WTC11 (cell line): Measurements from ENCODE around the gene DTNA. TPM values are rescaled to one million over a fixed set of nuclear protein-coding genes. Genes with fewer than 3 reads are reported as not detected.
"Not testable (repeated sequence)": the region's sequence is repeated elsewhere in the genome, so short reads cannot be mapped to it uniquely, and the experiment has no call there.

ENCODE experiments used
- ATAC-seq: fragments of 200-7000 bp; cut with Tn5 transposase; 2 replicates; pipeline ENCODE4 v1.10.0; 2021; ENCODE audit warnings: mild to moderate bottlenecking, moderate library complexity
- CTCF ChIA-PET: fragments of 300-600 bp; sonication (Branson Sonifier 250); formaldehyde crosslinking; loops from one replicate; lab custom pipeline; 2021; ENCODE audit warnings: antibody characterized with exemption; lab: Charles Lee
- POLR2A ChIA-PET: fragments of 350-600 bp; sonication (Branson Sonifier 250); formaldehyde crosslinking; loops from one replicate; lab custom pipeline; 2021; ENCODE audit warnings: antibody characterized with exemption; lab: Charles Lee
- DNase-seq: peaks from one replicate; pipeline ENCODE4 v3.0.0; 2021; ENCODE audit warnings: low spot score
- H3K27ac Mint-ChIP-seq: 2 replicates; pipeline ENCODE4 v1.8.0; 2021; ENCODE audit warnings: mixed read lengths
- H3K27me3 Mint-ChIP-seq: 2 replicates; pipeline ENCODE4 v1.8.0; 2021; ENCODE audit warnings: low read depth, mild to moderate bottlenecking, moderate library complexity, mixed read lengths
- H3K36me3 Mint-ChIP-seq: 2 replicates; pipeline ENCODE4 v1.8.0; 2021; ENCODE audit warnings: mixed read lengths
- H3K4me1 Mint-ChIP-seq: 2 replicates; pipeline ENCODE4 v1.8.0; 2022; ENCODE audit warnings: mixed read lengths
- H3K4me3 Mint-ChIP-seq: 2 replicates; pipeline ENCODE4 v1.8.0; 2021; ENCODE audit warnings: mild to moderate bottlenecking, moderate library complexity, mixed read lengths
- H3K9me3 Mint-ChIP-seq: 2 replicates; pipeline ENCODE4 v1.8.0; 2021; ENCODE audit warnings: mixed read lengths
- ATF2 ChIP-seq: sonication (generic); formaldehyde crosslinking; IDR thresholded peaks from 2 replicates; pipeline ENCODE4 v1.8.1; 2022; ENCODE audit warnings: low read depth, missing genetic modification reagents, borderline replicate concordance
- ATF3 ChIP-seq: sonication (generic); formaldehyde crosslinking; conservative IDR thresholded peaks from 2 replicates; pipeline ENCODE4 v1.8.1; 2022; ENCODE audit warnings: mild to moderate bottlenecking, missing genetic modification reagents
- ESRRA ChIP-seq: sonication (generic); formaldehyde crosslinking; IDR thresholded peaks from 2 replicates; pipeline ENCODE4 v1.8.1; 2022; ENCODE audit warnings: mild to moderate bottlenecking, missing genetic modification reagents, borderline replicate concordance
- FOXJ3 ChIP-seq: sonication (generic); formaldehyde crosslinking; IDR thresholded peaks from 2 replicates; pipeline ENCODE4 v1.9.0; 2021; ENCODE audit warnings: missing genetic modification reagents, mild to moderate bottlenecking, borderline replicate concordance
- FOXK1 ChIP-seq: sonication (generic); formaldehyde crosslinking; IDR thresholded peaks from 2 replicates; pipeline ENCODE4 v1.8.0; 2022; ENCODE audit warnings: mild to moderate bottlenecking, moderate library complexity, missing genetic modification reagents
- NFATC4 ChIP-seq: fragments of 250-450 bp; sonication (Bioruptor Pico); IDR thresholded peaks from 2 replicates; pipeline ENCODE4 v1.9.0; 2021; ENCODE audit warnings: mild to moderate bottlenecking
- NR2C2 ChIP-seq: sonication (generic); formaldehyde crosslinking; IDR thresholded peaks from 2 replicates; pipeline ENCODE4 v1.8.0; 2022; ENCODE audit warnings: mild to moderate bottlenecking, missing genetic modification reagents
- RORB ChIP-seq: fragments of 250-450 bp; sonication (Bioruptor Pico); IDR thresholded peaks from 2 replicates; pipeline ENCODE4 v1.9.0; 2021; ENCODE audit warnings: mild to moderate bottlenecking
- SMAD3 ChIP-seq: sonication (generic); formaldehyde crosslinking; IDR thresholded peaks from 2 replicates; pipeline ENCODE4 v1.8.0; 2022; ENCODE audit warnings: missing genetic modification reagents, mild to moderate bottlenecking, borderline replicate concordance
- TP53 ChIP-seq: sonication (generic); formaldehyde crosslinking; IDR thresholded peaks from 2 replicates; pipeline ENCODE4 v1.8.1; 2023; ENCODE audit warnings: mild to moderate bottlenecking, missing genetic modification reagents
- total RNA-seq: library from RNA; stranded (reverse); gene quantifications from 3 replicates; pipeline ENCODE4 v1.2.3, GENCODE V29; 2021
- TF ChIP-seq, protein P1 (sequence below): sonication (generic); formaldehyde crosslinking; IDR thresholded peaks from 2 replicates; pipeline ENCODE4 v1.8.1; 2023; ENCODE audit warnings: mild to moderate bottlenecking, missing genetic modification reagents
- TF ChIP-seq, protein P2 (sequence below): sonication (generic); formaldehyde crosslinking; IDR thresholded peaks from 2 replicates; pipeline ENCODE4 v1.8.0; 2022; ENCODE audit warnings: missing genetic modification reagents
- TF ChIP-seq, protein P3 (sequence below): sonication (generic); formaldehyde crosslinking; IDR thresholded peaks from 2 replicates; pipeline ENCODE4 v1.8.0; 2023; ENCODE audit warnings: missing genetic modification reagents

DTNA gene
- total RNA-seq, 1 experiment from 2014 or later: 16.1 TPM

DNA sequence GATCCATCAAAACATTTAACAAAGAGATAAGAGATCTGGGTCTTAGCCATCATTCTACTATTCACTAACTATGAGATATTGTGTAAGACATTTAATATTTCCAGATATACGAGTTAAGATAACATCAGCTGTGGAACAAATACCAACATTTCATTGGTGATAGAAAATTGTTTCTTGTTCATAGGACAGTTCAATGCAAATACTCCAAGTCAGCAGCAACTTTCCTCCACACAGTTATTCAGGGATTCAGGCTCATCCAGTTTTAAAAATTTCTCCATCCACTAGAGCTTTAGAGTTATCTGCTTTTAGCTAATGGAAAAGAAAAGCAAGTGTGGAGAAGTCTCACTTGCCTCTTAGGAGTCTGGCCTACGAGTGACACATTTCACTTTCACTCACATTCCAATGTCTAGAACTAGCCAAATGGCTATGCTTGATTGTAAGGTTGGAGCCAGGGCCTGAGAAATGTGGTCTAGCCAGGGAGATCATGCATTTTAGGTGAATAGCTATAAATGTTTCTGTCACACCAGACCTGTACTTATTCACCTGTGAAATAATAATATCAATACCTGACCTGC is 211.8 kb downstream of the DTNA start:
- CTCF ChIA-PET: no interaction called here
- H3K4me3 Mint-ChIP-seq: no peak overlapping the region
- H3K27me3 Mint-ChIP-seq: no peaks in the 10 kb centered on the region
- TF ChIP-seq, protein P1, sequence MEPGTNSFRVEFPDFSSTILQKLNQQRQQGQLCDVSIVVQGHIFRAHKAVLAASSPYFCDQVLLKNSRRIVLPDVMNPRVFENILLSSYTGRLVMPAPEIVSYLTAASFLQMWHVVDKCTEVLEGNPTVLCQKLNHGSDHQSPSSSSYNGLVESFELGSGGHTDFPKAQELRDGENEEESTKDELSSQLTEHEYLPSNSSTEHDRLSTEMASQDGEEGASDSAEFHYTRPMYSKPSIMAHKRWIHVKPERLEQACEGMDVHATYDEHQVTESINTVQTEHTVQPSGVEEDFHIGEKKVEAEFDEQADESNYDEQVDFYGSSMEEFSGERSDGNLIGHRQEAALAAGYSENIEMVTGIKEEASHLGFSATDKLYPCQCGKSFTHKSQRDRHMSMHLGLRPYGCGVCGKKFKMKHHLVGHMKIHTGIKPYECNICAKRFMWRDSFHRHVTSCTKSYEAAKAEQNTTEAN (CRISPR knock-in tag): no peak
- TF ChIP-seq FOXJ3 (CRISPR knock-in tag): no peak
- TF ChIP-seq, protein P2, sequence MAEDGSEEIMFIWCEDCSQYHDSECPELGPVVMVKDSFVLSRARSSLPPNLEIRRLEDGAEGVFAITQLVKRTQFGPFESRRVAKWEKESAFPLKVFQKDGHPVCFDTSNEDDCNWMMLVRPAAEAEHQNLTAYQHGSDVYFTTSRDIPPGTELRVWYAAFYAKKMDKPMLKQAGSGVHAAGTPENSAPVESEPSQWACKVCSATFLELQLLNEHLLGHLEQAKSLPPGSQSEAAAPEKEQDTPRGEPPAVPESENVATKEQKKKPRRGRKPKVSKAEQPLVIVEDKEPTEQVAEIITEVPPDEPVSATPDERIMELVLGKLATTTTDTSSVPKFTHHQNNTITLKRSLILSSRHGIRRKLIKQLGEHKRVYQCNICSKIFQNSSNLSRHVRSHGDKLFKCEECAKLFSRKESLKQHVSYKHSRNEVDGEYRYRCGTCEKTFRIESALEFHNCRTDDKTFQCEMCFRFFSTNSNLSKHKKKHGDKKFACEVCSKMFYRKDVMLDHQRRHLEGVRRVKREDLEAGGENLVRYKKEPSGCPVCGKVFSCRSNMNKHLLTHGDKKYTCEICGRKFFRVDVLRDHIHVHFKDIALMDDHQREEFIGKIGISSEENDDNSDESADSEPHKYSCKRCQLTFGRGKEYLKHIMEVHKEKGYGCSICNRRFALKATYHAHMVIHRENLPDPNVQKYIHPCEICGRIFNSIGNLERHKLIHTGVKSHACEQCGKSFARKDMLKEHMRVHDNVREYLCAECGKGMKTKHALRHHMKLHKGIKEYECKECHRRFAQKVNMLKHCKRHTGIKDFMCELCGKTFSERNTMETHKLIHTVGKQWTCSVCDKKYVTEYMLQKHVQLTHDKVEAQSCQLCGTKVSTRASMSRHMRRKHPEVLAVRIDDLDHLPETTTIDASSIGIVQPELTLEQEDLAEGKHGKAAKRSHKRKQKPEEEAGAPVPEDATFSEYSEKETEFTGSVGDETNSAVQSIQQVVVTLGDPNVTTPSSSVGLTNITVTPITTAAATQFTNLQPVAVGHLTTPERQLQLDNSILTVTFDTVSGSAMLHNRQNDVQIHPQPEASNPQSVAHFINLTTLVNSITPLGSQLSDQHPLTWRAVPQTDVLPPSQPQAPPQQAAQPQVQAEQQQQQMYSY: no peak
- TF ChIP-seq ESRRA (CRISPR knock-in tag): no peak
- no peak for TF ChIP-seq ATF3
- TF ChIP-seq FOXK1 (CRISPR knock-in tag): no peak
- TF ChIP-seq NFATC4 (CRISPR knock-in tag): no peak
- no peaks in the 10 kb centered on the region for H3K4me1 Mint-ChIP-seq
- ATAC-seq (no peak), DNase-seq (no peak)
- POLR2A ChIA-PET: no interaction called here
- H3K27ac Mint-ChIP-seq: no peak overlapping the region
- H3K36me3 Mint-ChIP-seq: no peaks in the 10 kb centered on the region
- H3K9me3 Mint-ChIP-seq: peaks cover 15% of the 10 kb centered on the region

GRCh38 chr18:34922594-34922993 is 212.5 kb downstream of the DTNA start:
- H3K36me3 Mint-ChIP-seq, DNase-seq, H3K4me3 Mint-ChIP-seq, H3K27ac Mint-ChIP-seq, ATAC-seq, POLR2A ChIA-PET, CTCF ChIA-PET, H3K27me3 Mint-ChIP-seq, H3K4me1 Mint-ChIP-seq: not testable (repeated sequence)
- H3K9me3 Mint-ChIP-seq: peaks cover 15% of the 10 kb centered on the region

DNA sequence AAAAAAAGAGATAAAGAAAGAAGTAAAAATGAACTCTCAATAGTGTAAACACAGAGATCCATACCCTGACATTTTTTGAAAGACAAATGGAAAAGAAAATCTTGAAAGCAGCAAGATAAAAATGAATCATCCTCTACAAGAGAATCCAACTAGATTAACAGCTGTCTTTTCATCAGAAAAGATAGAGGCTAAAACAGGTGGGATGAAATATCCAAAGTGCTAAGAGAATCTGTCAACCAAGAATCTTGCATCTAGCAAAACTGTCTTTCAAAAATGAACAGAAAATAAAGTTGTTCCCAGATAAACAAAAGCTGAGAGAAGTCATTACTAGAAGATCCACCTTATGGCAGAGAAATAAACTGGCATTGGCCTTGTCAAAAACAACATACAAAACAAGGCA is 213.8 kb downstream of the DTNA start:
- TF ChIP-seq, protein P3, sequence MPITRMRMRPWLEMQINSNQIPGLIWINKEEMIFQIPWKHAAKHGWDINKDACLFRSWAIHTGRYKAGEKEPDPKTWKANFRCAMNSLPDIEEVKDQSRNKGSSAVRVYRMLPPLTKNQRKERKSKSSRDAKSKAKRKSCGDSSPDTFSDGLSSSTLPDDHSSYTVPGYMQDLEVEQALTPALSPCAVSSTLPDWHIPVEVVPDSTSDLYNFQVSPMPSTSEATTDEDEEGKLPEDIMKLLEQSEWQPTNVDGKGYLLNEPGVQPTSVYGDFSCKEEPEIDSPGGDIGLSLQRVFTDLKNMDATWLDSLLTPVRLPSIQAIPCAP (CRISPR knock-in tag): no peak
- TF ChIP-seq TP53 (CRISPR knock-in tag) (no peak), ESRRA (CRISPR knock-in tag) (no peak), SMAD3 (no peak), NR2C2 (no peak), FOXK1 (CRISPR knock-in tag) (no peak), RORB (CRISPR knock-in tag) (no peak), ATF2 (no peak)
- no peak overlapping the region for H3K4me3 Mint-ChIP-seq
- ATAC-seq (no peak), DNase-seq (no peak)
- no peaks in the 10 kb centered on the region for H3K36me3 Mint-ChIP-seq
- no peaks in the 10 kb centered on the region for H3K27me3 Mint-ChIP-seq
- H3K27ac Mint-ChIP-seq: no peak overlapping the region
- peaks cover 6% of the 10 kb centered on the region for H3K4me1 Mint-ChIP-seq
- CTCF ChIA-PET: interaction anchor here (1.2 kb wide), 1 partner anchor 56 kb away, joined by 3 read pairs; no protein-coding TSS in a partner anchor
- H3K9me3 Mint-ChIP-seq: peaks cover 15% of the 10 kb centered on the region
- POLR2A ChIA-PET: no interaction called here
